ENCODE data around the gene KIAA1671.

KIAA1671 gene

DNA sequence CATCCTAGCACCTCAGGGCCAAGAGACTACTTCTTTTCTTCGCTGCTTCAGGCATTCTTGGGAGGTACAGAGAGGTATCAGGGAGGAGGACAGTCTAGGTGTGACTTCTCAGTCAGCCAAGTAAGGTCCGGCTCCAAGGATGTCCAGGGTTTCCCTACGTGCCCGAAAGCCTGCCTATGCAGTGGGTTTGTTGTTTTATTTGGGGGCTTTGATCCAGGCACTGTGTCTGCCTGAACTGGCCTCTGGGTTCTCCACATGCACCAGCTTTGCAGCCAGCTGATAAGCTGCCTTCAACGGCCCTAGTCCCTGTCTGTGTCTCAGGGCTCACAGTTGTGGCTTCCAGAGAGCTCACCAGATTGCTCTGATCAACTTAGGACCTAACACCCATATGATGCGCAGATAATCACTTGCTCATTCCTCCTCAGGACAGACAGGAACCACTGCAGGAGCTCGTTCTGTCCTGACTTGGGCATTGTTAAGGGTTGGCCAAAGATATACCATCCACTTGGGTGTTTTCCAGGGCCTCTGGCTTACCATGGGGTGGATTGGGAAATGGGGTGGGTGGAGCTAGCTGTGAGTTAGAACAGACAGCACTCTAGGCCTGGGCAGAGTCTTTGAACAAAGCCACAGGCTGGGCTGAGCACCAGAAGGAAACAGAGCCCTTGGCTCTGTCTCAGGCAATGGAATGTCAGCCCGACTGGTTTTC is 201.6 kb downstream of the KIAA1671 start:
- no peak for FAIRE-seq

DNA sequence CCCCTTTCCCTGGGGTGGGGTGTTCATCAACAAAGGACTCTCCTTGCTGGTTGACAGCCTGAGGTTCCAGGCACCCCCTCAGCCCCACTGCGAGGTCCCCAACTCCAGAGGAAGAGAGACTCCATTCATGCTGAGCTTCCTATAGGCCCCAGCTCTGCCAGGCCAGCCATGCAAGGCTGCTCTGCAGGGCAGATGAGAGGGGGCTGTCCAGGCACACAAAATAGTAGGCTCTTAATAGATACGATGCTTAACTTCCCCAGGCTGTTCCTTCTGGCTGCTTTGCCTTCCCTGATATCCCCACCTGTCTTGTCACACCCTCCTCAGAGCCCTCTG is 202.1 kb downstream of the KIAA1671 start:
- no peak for FAIRE-seq

DNA sequence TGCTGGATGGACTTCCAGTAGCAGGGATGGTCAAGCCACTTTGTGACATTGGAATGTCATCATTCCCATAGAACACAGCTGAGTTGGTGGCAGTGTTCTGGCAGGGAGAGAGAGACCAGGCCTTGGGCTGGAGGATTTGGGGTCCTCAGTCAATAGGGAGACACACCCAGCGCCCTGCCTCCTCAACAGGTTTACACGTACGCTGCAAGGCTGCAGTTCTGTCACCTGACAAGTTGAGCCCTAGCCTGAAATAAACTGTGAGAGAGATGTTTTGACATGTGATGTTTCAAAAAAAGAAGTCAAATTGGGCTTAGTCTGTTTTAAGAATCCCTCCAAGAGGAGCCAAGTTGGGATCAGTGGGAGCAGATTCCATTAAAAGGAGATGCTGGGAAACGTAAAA is 204.2 kb downstream of the KIAA1671 start:
- no peak for FAIRE-seq

DNA sequence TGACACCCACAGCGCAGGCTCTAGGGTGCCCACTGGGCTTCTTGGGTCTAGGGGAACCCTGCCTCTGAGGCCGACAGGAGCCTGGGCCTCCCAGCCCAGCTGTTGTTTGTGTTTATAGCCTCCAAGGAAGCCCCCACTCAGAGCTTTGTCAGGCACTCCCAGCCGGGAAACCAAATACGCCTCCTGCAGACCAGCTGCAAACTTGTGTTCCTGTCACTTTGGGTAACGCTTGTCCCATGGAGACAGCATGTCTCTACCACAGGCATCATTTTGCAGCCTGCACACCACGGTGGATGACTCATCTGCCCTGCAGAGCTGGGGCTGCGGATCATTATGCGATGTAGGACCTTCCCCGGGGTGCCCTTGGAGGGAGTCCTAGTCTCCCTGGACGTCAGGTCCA is 206.5 kb downstream of the KIAA1671 start:
- no peak for FAIRE-seq

DNA sequence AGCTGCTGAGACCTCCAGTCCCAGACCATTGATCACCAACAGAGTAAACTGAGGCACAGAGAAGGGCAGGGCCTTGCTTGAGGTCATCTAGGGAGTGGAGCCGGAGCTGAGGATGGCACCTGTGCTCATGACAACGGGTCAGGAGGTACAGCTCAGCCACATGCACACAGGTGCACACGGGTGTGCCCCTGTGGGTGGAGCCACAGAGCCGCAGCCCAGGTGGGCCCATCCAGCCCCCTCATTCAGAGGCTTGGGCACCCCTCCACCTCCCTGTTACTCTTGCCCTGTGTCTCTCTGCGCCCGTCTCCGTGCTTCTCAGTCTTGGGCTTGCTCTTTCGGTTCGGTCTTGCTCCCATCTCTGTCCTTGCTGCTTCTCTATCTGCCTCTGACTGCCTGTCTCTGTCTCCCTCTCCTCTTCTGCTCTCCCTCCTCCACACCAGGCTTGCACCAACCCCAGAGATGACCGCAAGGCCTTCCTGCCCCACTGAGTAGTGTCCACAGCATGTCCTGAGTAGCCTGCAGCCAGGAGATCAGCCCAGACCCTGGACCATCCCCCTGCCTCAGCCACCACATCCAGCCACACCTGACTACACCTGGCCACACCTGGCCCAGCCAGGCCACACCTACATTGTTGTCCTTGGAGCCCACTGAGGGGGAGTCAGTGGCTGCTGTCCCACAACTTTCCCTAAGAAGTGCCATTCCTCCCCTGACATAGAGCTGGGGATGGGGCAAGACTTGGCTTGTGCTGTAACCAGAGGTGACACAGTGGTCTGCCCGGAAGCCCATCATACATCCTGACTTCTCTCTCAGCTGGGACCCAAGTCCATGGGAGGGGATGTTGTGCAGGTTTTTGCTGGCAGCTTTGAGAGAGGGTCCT is 207.8 kb downstream of the KIAA1671 start:
- no peak for FAIRE-seq

DNA sequence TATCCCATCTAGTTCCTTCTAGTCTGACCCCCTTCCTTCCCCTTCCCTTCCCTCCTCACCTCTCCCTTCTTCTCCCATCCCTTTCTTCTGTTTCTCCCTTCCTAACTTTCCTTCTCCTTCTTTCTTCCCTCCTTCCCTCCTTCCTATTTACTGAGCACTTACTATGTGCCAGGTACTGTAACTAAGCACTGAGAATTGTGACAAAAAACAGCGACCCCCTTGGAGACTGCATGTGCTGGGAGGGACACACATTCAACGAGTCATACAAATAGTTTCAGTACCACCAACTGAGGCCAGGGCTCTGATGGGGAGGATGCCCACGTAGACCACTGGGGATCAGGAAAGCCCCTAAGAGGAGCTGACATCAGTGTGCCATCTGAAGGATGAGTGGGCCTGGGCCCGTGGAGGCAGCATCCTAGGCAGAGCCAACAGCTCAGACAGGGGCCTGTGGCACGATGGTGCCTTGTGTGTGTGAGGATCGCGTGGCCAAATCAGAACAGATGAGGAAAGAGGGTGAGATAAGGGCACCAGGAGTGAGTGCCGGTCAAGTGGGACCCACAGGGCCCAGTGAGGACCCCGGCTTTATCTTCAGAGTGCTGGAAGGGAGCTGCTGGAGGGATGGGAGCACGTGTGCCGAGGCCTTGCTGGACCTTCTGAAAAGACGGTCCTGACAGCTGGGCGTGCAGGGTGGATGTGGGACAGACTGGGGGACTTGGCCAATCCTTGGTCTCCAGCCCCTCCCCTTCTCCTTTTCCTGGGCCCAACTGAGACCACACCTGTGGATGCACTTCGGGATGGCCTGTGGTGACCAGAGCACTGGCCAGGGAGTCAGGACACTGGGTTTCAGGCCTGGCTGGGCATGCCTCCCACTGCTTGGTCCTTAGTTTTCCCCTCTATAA is 208.8 kb downstream of the KIAA1671 start:
- no peak for FAIRE-seq

DNA sequence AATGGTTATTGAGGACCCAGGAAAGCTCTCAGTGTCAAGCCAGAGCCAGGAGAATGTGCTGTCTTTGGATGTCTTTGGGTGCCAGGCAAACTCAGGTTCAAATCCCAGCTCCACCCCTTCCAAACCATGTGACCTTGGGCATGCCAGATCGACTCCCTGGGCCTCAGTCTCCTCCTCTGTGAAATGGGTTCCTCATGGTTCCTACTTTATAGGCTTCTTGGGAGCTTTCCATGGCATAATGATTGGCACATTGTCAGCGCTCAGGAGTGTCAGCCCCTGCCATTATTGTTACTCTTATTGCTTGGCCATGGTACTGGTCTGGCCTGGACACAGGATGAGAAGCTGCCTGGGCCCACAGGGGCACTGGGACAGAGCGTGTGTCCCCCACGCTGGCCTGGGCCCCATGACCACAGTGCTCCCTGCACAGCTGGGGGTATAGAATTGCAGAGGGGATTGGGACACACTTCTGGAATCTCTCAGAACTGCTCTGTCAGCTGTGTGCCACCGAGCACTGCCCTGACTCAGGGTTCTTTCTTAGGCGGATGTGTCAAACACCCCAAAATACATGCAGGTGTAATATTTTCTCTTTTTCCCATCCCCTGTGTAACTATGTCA is 209.5 kb downstream of the KIAA1671 start:
- no peak for FAIRE-seq

DNA sequence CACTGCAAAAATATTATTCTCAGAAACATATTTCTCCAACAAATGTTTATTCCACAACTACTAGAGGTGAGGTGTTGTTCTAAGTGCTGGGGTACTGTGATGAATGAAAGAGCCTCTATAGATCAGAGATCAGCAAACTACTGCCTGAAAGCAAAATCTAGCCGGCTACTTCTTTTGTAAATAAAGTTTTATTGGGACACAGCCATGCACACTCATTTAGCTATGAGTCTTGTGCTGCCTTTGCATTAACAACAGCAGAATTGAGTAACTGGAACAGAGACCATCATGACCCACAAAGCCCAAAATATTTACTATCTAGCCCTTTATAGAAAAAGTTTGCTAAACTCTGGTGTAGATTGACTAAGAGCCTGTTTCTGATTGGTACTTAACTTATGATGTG is 210.0 kb downstream of the KIAA1671 start:
- no peak for FAIRE-seq

DNA sequence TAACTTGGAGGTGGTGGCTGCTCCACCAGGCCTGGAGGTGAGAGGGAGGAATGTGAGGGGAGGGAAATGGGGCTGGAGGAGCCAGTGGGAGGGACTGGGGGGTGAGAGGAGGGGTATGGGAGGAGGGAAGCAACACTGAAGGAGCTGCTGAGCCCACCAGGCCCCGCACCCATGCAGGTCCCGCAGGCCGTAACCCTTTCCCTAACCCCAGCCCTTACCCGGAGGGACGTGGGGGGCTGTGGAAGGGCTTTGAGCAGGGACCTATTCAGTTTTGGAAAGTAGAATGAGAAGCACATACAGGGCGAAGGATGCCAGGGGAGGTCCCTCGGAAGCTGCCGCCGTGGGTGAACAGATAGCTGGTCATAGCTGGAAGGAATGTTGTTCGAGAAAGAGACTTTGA is 213.3 kb downstream of the KIAA1671 start:
- FAIRE-seq: no peak

DNA sequence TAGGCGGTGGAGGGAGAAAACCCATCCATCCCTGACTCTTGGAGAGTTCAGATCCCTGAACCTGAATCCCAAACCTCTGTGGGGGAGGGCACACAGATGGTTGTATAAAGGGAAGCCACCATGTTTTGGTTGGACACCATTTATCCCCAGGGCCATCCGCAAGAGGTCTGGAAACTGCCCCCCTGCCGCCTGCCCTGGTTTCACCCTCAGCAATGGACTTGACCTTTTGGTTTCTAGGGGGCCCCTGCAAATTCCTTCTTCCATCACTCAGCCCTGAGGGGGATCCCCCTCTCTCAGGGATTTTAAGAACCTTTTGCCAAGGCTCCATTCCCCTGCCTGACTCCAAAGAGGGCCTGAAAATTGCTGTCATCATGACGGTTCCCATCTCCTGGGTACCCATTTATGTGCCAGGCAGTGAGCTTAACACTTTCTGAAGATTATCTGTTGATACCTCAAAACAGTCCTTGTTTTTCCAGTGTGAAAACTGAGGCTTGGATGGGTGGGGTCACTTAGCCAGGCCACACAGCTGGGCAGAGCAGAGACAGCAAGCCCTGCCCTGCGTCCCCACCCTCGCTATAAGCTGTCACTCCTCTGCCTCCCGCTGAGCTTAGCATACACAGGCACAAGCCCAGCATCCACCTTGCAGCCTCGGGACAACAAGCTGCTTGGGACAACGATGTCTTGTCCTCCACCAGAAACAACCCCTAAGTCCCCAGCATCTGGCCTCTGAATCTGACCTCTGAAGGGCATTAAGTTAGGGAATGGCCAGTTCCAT is 213.9 kb downstream of the KIAA1671 start:
- FAIRE-seq: no peak

DNA sequence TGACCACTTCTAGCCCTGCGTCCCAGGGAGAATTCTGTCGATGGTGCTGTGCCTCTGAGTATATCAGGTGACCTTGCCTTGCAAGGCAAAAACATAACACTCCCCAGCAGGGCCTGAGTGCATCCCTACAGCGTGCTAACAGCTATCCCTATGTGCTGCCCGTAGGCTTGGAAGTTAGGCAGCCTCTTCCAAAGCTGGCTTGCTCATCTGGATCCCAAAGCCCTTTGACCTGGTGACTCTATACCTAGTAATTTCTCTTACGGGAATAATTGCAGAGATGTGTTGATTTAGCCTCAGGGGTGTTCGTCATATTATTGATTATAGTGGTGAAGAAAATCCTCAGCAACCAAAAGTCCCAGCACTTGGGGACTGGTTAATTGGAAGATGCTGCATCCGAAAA is 214.6 kb downstream of the KIAA1671 start:
- no peak for FAIRE-seq

DNA sequence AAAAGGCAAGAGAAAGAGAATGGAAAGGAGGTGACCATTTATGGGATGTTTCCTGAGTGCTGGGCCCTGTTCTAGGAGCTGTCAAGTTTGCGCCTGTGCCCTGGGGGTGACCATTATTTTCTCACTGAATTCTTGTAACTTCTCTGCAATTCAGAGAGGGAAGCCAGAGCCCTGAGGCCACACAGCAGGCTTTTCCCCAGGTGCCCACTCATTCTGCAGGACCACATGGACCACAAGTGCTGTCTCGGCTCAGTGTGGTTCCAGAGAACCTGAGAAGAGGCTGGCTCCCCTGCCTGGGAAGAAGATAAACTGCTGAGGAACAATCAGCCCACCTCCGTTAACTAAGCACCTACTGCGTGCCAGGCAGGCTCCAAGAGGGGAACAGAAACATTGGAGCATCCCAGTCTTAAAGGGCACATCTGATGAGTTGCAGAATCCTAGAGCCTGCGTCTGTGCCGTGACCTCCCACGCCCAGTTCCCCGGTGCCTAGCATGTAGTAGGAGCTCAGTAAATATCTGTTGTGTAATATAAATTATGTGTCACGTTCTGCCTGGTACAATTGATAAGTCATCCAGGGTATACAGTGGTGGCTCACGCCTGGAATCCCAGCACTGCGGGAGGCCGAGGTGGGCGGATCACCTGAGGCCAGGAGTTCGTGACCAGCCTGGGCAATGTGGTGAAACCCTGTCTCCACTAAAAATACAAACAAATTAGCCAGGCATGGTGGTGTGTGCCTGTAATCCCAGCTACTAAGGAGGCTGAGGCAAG is 215.5 kb downstream of the KIAA1671 start:
- no peak for FAIRE-seq

DNA sequence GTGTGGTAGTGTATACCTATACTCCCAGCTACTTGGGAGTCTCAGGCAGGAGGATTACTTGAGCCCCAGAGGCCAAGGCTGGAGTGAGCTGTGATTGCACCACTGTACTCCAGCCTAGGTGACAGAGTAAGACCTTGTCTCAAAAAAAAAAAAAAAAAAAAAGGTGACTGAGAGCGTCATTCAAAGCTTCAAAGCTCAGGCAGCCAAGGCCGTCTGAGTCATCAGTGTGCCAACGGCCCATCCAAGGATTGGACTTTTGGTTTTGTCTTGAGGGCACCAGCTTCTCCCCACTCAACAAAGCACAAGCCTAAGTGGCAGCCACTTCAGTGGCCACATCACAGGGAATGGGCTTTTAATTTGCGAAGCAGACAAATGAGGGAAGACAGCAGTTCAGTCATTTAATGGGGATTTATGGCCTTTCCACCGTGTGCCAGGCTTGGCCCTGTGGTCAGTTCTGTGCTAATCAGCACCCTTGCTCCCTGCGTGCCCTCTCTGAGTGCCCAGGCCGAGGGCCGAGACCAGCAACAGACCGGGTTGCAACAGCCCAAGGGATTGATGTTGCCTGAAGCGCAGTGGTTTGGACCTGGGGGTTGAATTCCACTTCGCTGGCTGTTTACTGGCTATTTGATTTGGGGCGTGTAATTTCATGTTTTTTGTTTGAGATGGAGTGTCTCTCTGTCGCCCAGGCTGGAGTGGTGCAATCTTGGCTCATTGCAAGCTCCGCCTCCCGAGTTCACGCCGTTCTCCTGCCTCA is 216.9 kb downstream of the KIAA1671 start:
- no peak for FAIRE-seq

DNA sequence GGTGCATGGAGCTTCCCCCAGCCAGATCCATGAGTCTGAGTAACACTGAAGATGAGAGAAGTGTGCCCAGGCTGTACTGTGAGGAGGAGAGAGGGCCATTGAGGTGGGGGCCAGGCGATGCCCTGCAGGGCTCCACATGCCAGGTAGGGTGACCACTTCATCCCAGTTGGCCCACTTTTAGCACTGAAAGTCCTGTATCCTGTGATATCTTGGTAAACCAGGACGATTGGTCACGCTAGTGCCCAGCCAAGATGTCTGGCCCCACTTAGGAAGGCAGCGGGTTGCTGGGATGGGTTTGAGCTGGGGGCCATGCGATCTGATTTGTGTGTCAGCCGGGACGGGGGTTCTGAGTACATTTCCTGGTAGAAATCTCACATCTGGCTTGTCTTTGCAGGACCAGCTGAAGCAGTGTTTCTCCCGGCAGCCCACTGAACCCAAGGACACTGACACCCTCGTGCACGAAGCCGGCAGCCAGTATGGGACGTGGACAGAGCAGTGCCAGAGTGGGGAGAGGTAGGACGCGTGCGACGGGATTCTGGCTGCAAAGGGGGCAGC is 218.0 kb downstream of the KIAA1671 start:
- no peak for FAIRE-seq

DNA sequence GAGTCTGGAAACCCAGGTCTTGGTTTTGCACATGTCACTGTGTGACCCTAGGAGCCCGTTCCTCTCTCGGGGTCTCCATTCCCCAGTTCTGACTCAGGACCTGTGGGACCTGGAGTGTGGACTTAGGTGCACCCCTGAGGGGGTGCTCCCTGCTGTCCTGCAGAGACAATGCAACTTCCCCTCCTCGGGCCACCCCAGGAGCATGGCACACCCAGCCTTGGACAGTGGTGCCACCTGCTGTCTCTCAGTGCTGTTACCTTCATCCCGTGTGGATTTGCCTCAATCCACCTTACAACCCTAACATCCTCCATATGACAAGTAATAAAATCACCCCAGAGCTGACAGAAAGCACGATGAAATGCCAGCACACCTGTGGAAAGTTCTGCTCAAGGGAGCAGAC is 219.6 kb downstream of the KIAA1671 start:
- FAIRE-seq: no peak

DNA sequence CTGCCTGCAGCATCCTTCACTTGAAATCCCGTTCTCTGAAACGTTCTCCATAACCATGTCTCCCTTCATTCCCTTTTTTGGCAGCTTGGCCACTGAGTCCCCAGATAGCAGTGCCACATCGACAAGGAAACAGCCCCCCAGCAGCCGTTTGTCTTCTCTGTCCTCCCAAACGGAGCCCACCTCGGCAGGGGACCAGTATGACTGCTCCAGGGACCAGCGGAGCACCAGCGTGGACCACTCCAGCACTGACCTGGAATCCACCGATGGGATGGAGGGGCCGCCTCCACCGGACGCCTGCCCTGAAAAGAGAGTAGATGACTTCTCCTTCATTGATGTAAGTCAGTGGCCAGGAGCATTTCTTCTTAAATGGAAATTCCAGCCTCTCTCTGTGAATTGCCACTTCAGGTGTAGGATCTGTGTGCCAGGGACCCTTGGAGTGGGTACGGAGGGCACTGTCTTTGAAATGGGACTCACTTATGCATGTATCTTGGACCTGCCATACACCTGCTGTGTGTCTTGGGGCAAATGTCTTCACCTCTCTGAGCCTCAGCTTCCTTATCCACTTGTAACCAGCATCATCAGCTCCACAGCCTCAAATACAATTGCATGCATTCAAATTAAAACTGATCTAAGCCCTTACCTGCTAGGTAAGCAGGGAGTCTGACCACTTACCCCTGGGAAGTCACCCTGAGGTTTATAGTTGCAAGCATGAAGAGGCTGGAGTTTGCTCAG is 221.8 kb downstream of the KIAA1671 start:
- no peak for FAIRE-seq

DNA sequence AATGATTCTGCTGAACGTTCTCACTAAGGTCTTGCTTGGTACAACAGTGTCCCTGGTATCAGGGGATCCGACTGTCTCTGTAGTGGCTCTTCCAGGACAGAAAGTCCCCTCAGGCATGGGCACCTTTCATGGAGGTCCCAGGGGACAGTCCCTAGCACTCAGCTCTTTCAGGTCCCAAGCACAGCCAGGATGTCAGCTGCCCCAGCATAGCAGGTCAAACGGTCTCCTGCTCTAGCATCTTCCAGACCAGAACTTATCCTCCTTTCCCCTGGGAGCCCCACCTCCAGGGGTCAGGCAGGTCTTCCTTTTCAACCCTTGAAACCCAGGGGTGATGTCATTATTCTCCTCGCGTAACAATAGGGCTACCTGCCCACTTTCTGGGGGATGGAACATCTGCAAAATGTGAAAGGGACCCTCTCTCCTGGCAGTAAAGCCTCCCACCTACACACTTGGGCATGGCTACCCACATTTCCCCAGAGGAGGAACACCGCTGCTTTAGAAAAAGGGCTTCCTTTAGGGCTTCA is 222.4 kb downstream of the KIAA1671 start:
- no peak for FAIRE-seq

DNA sequence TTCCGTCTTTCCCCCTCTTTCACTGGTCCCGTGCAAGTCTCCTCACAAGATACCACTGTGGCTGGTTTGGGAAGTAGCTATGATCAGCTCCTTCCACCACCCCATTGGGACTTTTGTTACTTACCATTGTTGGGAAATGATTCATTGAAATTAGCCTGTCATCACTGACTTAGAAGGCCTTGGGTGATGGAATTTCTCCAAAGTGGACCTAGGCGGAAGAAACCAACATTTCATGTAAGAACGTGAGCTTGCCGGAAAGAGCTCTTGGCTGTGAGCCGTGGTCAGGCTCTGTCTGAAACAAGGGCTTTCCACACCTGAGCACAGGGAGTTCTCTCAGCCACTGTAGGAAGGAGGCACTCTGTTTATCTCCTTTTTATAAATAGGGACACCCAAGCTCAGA is 223.7 kb downstream of the KIAA1671 start:
- no peak for FAIRE-seq

DNA sequence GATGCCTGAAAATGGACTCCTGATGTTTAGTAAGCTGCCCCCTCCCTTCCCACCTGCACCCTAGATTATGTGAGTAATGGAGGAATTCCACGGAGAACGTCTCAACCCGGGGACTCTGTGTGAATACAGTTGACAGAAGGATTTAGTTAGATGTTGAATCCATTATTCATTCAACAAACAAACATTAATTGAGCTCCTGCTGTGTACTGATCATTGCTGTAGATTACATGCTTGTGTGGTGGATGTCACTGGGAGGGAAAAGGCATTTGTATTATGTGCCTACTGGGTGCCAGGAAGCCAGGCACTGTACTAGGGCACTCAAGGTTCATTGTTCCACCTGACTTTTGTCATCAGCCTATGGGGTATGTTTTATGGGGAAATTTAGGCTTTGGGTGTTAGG is 224.3 kb downstream of the KIAA1671 start:
- FAIRE-seq: no peak
